Activated naive CD4-positive, alpha-beta T cell treated with anti-CD3 and anti-CD28 coated beads, Interleukin-2, amount 50 U/mL, for 72 hours (primary cell): Measurements from ENCODE around the gene PAPLN. TPM values are rescaled to one million over a fixed set of nuclear protein-coding genes. Genes with fewer than 3 reads are reported as not detected.

Experiments used
- ATAC-seq, 2 donors: fragments of 150-1000 bp; cut with Tn5 transposase; 2 replicates each; pipeline ENCODE4 v1.10.0; 2021; ENCODE audit warnings: mild to moderate bottlenecking in 2 of 2, moderate library complexity in 2 of 2
- DNase-seq, 2 donors: peaks; one replicate each; pipeline ENCODE4 v3.0.0; 2021 to 2022; ENCODE audit warnings: low spot score in 2 of 2
- H3K27ac Mint-ChIP-seq, 2 donors: one replicate each; pipeline ENCODE4 v1.8.0; 2022; ENCODE audit warnings: mild to moderate bottlenecking in 2 of 2, mixed read lengths in 2 of 2
- H3K36me3 Mint-ChIP-seq, 2 donors: one replicate each; pipeline ENCODE4 v1.8.0; 2022; ENCODE audit warnings: mixed read lengths in 2 of 2
- H3K9me3 Mint-ChIP-seq, 2 donors: one replicate each; pipeline ENCODE4 v1.8.0; 2022; ENCODE audit warnings: mixed read lengths in 2 of 2
- total RNA-seq, 2 donors: library from RNA; stranded (reverse); gene quantifications; one replicate each; pipeline ENCODE4 v1.2.3, GENCODE V29; 2022

The PAPLN gene
- total RNA-seq, 2 donors from 2014 or later: 0.91 to 1.4 TPM

GRCh38 chr14:73239393-73240241, 2.3 kb downstream of the PAPLN start:
- peak in 1 of 2 donors; percentile 30 for DNase-seq
- peaks cover 0 to 4% of the 10 kb centered on the region in 2 donors for H3K36me3 Mint-ChIP-seq
- no peaks in the 10 kb centered on the region for H3K9me3 Mint-ChIP-seq
- no peak overlapping the region for H3K27ac Mint-ChIP-seq
- ATAC-seq: no peak

GRCh38 chr14:73240816-73241480, 3.6 kb downstream of the PAPLN start:
- DNase-seq: peak in 1 of 2 donors; percentile 4
- H3K27ac Mint-ChIP-seq: no peak overlapping the region
- no peaks in the 10 kb centered on the region for H3K9me3 Mint-ChIP-seq
- peaks cover 0 to 4% of the 10 kb centered on the region in 2 donors for H3K36me3 Mint-ChIP-seq
- ATAC-seq: no peak

- H3K27ac Mint-ChIP-seq: no peak overlapping the region
- H3K36me3 Mint-ChIP-seq: peaks cover 0 to 2% of the 10 kb centered on the region in 2 donors
- H3K9me3 Mint-ChIP-seq: no peaks in the 10 kb centered on the region
- no peak for DNase-seq
- ATAC-seq: no peak
Measured at GRCh38 chr14:73241481-73242165, 4.3 kb downstream of the PAPLN start.

- ATAC-seq (peak in 1 of 2 donors; percentile 61), DNase-seq (no peak)
- H3K9me3 Mint-ChIP-seq: peaks cover 0 to 4% of the 10 kb centered on the region in 2 donors
- H3K36me3 Mint-ChIP-seq: peaks cover 0 to 4% of the 10 kb centered on the region in 2 donors
- no peak overlapping the region for H3K27ac Mint-ChIP-seq
Measured at GRCh38 chr14:73242357-73242901, 5.1 kb downstream of the PAPLN start.

GRCh38 chr14:73243341-73243740, 6.0 kb downstream of the PAPLN start:
- H3K36me3 Mint-ChIP-seq: peaks cover 0 to 4% of the 10 kb centered on the region in 2 donors
- DNase-seq: no peak

GRCh38 chr14:73243748-73244147, 6.4 kb downstream of the PAPLN start:
- Mint-ChIP-seq H3K36me3 (peaks cover 0 to 4% of the 10 kb centered on the region in 2 donors), H3K27ac (no peak overlapping the region), H3K9me3 (peaks cover 0 to 5% of the 10 kb centered on the region in 2 donors)
- ATAC-seq: no peak
- no peak for DNase-seq

More at GRCh38 chr14:73243341-73243740, 6.0 kb downstream of the PAPLN start:
- ATAC-seq: no peak
- H3K27ac Mint-ChIP-seq: no peak overlapping the region
- H3K9me3 Mint-ChIP-seq: peaks cover 0 to 5% of the 10 kb centered on the region in 2 donors

GRCh38 chr14:73244541-73245290, 7.4 kb downstream of the PAPLN start:
- ATAC-seq (no peak), DNase-seq (no peak)
- H3K36me3 Mint-ChIP-seq: peaks cover 0 to 4% of the 10 kb centered on the region in 2 donors
- peaks cover 0 to 5% of the 10 kb centered on the region in 2 donors for H3K9me3 Mint-ChIP-seq
- H3K27ac Mint-ChIP-seq: no peak overlapping the region

GRCh38 chr14:73245480-73246325, 8.4 kb downstream of the PAPLN start:
- ATAC-seq (peak; percentile 74 to 91), DNase-seq (peak in 1 of 2 donors; percentile 52)
- H3K36me3 Mint-ChIP-seq: peaks cover 0 to 4% of the 10 kb centered on the region in 2 donors
- no peak overlapping the region for H3K27ac Mint-ChIP-seq
- peaks cover 0 to 5% of the 10 kb centered on the region in 2 donors for H3K9me3 Mint-ChIP-seq

- ATAC-seq: no peak
- DNase-seq: no peak
- Mint-ChIP-seq H3K9me3 (peaks cover 0 to 5% of the 10 kb centered on the region in 2 donors), H3K36me3 (peaks cover 0 to 4% of the 10 kb centered on the region in 2 donors), H3K27ac (peak overlapping the region in 1 of 2 donors; percentile 24)
Measured at GRCh38 chr14:73246387-73247150, 9.3 kb downstream of the PAPLN start.

GRCh38 chr14:73248108-73248868, 11.0 kb downstream of the PAPLN start:
- H3K9me3 Mint-ChIP-seq: peaks cover 0 to 5% of the 10 kb centered on the region in 2 donors
- DNase-seq (no peak), ATAC-seq (no peak)
- H3K36me3 Mint-ChIP-seq: peaks cover 0 to 4% of the 10 kb centered on the region in 2 donors
- no peak overlapping the region for H3K27ac Mint-ChIP-seq

- DNase-seq (no peak), ATAC-seq (no peak)
- peaks cover 0 to 5% of the 10 kb centered on the region in 2 donors for H3K9me3 Mint-ChIP-seq
- no peak overlapping the region for H3K27ac Mint-ChIP-seq
- peaks cover 0 to 4% of the 10 kb centered on the region in 2 donors for H3K36me3 Mint-ChIP-seq
Measured at GRCh38 chr14:73249108-73249507, 11.8 kb downstream of the PAPLN start.

GRCh38 chr14:73249564-73250316, 12.4 kb downstream of the PAPLN start:
- no peak for DNase-seq
- no peak for ATAC-seq
- no peak overlapping the region for H3K27ac Mint-ChIP-seq
- H3K9me3 Mint-ChIP-seq: peaks cover 0 to 5% of the 10 kb centered on the region in 2 donors
- H3K36me3 Mint-ChIP-seq: peaks cover 0 to 4% of the 10 kb centered on the region in 2 donors

GRCh38 chr14:73250317-73250713, 13.0 kb downstream of the PAPLN start:
- Mint-ChIP-seq H3K27ac (no peak overlapping the region), H3K9me3 (peaks cover 0 to 5% of the 10 kb centered on the region in 2 donors), H3K36me3 (peaks cover 0 to 4% of the 10 kb centered on the region in 2 donors)
- ATAC-seq (no peak), DNase-seq (no peak)
